ENCODE data around the gene SEMA3F. TPM values are rescaled to one million over a fixed set of nuclear protein-coding genes. Genes with fewer than 3 reads are reported as not detected.

The SEMA3F gene
- total RNA-seq, 4 donors from 2014 or later = 10.5 to 33.1 (median 12.9) TPM

GRCh38 chr3:50168791-50169190 is 13.7 kb downstream of the SEMA3F start:
- no peaks in the 10 kb centered on the region for H3K9me3 ChIP-seq
- DNase-seq = no peak
- intact Hi-C loops (cut with DNase I; ENCODE audit: low total_unique reads) = no loop called here
- H3K36me3 ChIP-seq = no peaks in the 10 kb centered on the region
- no peak for TF ChIP-seq POLR2A (IDR thresholded peaks at IDR 0.05)
- no peak for TF ChIP-seq CTCF (IDR thresholded peaks at IDR 0.05)
- H3K4me3 ChIP-seq = no peak overlapping the region
- peaks cover 17 to 37% of the 10 kb centered on the region in 2 donors for H3K4me1 ChIP-seq
- H3K27me3 ChIP-seq = no peaks in the 10 kb centered on the region
- peak overlapping the region; percentile 70 to 84 for H3K27ac ChIP-seq

GRCh38 chr3:50169232-50169832 is 14.2 kb downstream of the SEMA3F start:
- no peak for TF ChIP-seq CTCF (IDR thresholded peaks at IDR 0.05)
- no peak for TF ChIP-seq POLR2A (IDR thresholded peaks at IDR 0.05)
- Histone ChIP-seq H3K4me3 (no peak overlapping the region), H3K9me3 (no peaks in the 10 kb centered on the region), H3K4me1 (peaks cover 15 to 31% of the 10 kb centered on the region in 2 donors), H3K27me3 (no peaks in the 10 kb centered on the region), H3K36me3 (no peaks in the 10 kb centered on the region), H3K27ac (peak overlapping the region; percentile 70 to 84)
- intact Hi-C loops (cut with DNase I; ENCODE audit: low total_unique reads) = no loop called here
- DNase-seq = no peak

- peaks cover 10 to 26% of the 10 kb centered on the region in 2 donors for H3K4me1 ChIP-seq
Observed at GRCh38 chr3:50169858-50170257, 14.7 kb downstream of the SEMA3F start.

GRCh38 chr3:50170689-50171088 is 15.6 kb downstream of the SEMA3F start:
- DNase-seq = peak in 1 of 2 donors; percentile 72
- intact Hi-C loops (cut with DNase I; ENCODE audit: low total_unique reads) = no loop called here
- H3K4me3 ChIP-seq = no peak overlapping the region
- H3K4me1 ChIP-seq = peaks cover 8 to 18% of the 10 kb centered on the region in 2 donors
- peak overlapping the region; percentile 70 to 84 for H3K27ac ChIP-seq
- H3K36me3 ChIP-seq = no peaks in the 10 kb centered on the region
- no peaks in the 10 kb centered on the region for H3K27me3 ChIP-seq
- no peak for TF ChIP-seq CTCF (IDR thresholded peaks at IDR 0.05)
- no peak for TF ChIP-seq POLR2A (IDR thresholded peaks at IDR 0.05)
- no peaks in the 10 kb centered on the region for H3K9me3 ChIP-seq

More at GRCh38 chr3:50169858-50170257, 14.7 kb downstream of the SEMA3F start:
- no peak overlapping the region for H3K4me3 ChIP-seq
- no peaks in the 10 kb centered on the region for H3K9me3 ChIP-seq
- no peaks in the 10 kb centered on the region for H3K36me3 ChIP-seq
- no peak for DNase-seq
- H3K27me3 ChIP-seq = no peaks in the 10 kb centered on the region
- TF ChIP-seq POLR2A (IDR thresholded peaks at IDR 0.05) (no peak), CTCF (IDR thresholded peaks at IDR 0.05) (no peak)
- intact Hi-C loops (cut with DNase I; ENCODE audit: low total_unique reads) = no loop called here
- peak overlapping the region; percentile 70 to 84 for H3K27ac ChIP-seq

GRCh38 chr3:50171540-50172301 is 16.6 kb downstream of the SEMA3F start:
- Histone ChIP-seq H3K9me3 (no peaks in the 10 kb centered on the region), H3K4me3 (no peak overlapping the region), H3K36me3 (no peaks in the 10 kb centered on the region), H3K4me1 (peaks cover 3 to 9% of the 10 kb centered on the region in 2 donors), H3K27me3 (no peaks in the 10 kb centered on the region), H3K27ac (peak overlapping the region; percentile 34 to 42)
- no peak for TF ChIP-seq POLR2A (IDR thresholded peaks at IDR 0.05)
- TF ChIP-seq CTCF (IDR thresholded peaks at IDR 0.05) = no peak
- intact Hi-C loops (cut with DNase I; ENCODE audit: low total_unique reads) = no loop called here
- DNase-seq = no peak
